BLaER1 treated with 17β-estradiol and CSF1 and Interleukin-3, amounts not matched to agents 10 nM and 100 nM (cell line): ENCODE results near the gene DPP6.

ENCODE experiments used
- H3K27ac ChIP-seq, 11 experiments: shearing (Covaris generic); formaldehyde crosslinking; 2 replicates each; pipeline ENCODE4 v1.8.1; 2022
- H3K27me3 ChIP-seq, 11 experiments: shearing (Covaris generic); formaldehyde crosslinking; 2 replicates each; pipeline ENCODE4 v1.8.1; 2022
- H3K36me3 ChIP-seq, 11 experiments: shearing (Covaris generic); formaldehyde crosslinking; 2 replicates each; pipeline ENCODE4 v1.8.1; 2022
- H3K4me1 ChIP-seq, 10 experiments: shearing (Covaris generic); formaldehyde crosslinking; 2 replicates each; pipeline ENCODE4 v1.8.1; 2022
- H3K4me2 ChIP-seq, 11 experiments: shearing (Covaris generic); formaldehyde crosslinking; 2 replicates each; pipeline ENCODE4 v1.8.1; 2022
- H3K4me3 ChIP-seq, 10 experiments: shearing (Covaris generic); formaldehyde crosslinking; 2 replicates each; pipeline ENCODE4 v1.8.1; 2022
- H3K9ac ChIP-seq, 11 experiments: shearing (Covaris generic); formaldehyde crosslinking; 2 replicates each; pipeline ENCODE4 v1.8.1; 2022
- H3K9me3 ChIP-seq, 11 experiments: shearing (Covaris generic); formaldehyde crosslinking; replicated peaks in 1 of 11; 2 replicates each; pipeline ENCODE4 v1.8.1; 2022
- H4K20me1 ChIP-seq, 11 experiments: shearing (Covaris generic); formaldehyde crosslinking; 2 replicates each; pipeline ENCODE4 v1.8.1; 2022
- Cebpa-rat ChIP-seq, 11 experiments: shearing (Covaris generic); IDR thresholded peaks; 2 replicates each; pipeline ENCODE4 v1.8.1; 2022

Gene DPP6

GRCh38 chr7:154896076-154896475 lies 843.9 kb downstream of the DPP6 start:
- no peaks in the 10 kb centered on the region for H3K9me3 ChIP-seq
- H3K9ac ChIP-seq = no peak overlapping the region
- H3K27me3 ChIP-seq = no peaks in the 10 kb centered on the region
- no peak for TF ChIP-seq Cebpa-rat (IDR thresholded peaks at IDR 0.05)
- no peaks in the 10 kb centered on the region for H3K36me3 ChIP-seq
- no peaks in the 10 kb centered on the region; a peak in 1 of 22 replicates for H4K20me1 ChIP-seq
- peak overlapping the region in 2 of 11 experiments; percentile 52; a peak in 1 of 22 replicates for H3K4me2 ChIP-seq
- no peak overlapping the region for H3K27ac ChIP-seq
- H3K4me3 ChIP-seq = no peak overlapping the region
- H3K4me1 ChIP-seq = peaks cover 0 to 15% (median 10%) of the 10 kb centered on the region in 10 experiments; a peak in 17 of 20 replicates

GRCh38 chr7:154898973-154899855 lies 847.0 kb downstream of the DPP6 start:
- no peak overlapping the region for H3K27ac ChIP-seq

DNA sequence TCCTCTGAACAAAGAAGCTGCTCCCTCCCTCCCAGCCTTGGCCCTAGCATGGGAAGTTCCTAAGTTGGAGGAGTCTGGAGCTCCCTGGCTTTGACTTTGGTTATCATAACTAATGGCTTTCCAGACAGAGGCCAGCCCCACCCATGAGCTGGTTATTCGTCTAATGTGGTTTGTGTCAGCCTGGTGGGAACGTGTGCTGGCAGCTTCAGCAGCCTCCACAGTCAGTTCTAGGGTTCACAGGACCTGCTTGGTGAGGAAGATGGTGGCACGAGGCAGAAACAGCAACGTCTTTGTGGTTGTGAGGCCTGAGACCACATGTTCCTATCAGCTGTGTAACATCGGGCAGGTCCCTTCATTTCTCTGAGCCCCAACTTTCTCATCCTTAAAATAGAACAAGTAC lies 847.7 kb downstream of the DPP6 start:
- peaks cover 0 to 15% (median 10%) of the 10 kb centered on the region in 10 experiments; a peak in 17 of 20 replicates for H3K4me1 ChIP-seq
- H3K9me3 ChIP-seq = no peaks in the 10 kb centered on the region
- no peak overlapping the region for H3K9ac ChIP-seq
- TF ChIP-seq Cebpa-rat (IDR thresholded peaks at IDR 0.05) = no peak
- H4K20me1 ChIP-seq = no peaks in the 10 kb centered on the region; a peak in 1 of 22 replicates
- no peaks in the 10 kb centered on the region for H3K36me3 ChIP-seq
- H3K4me3 ChIP-seq = no peak overlapping the region
- no peak overlapping the region for H3K27ac ChIP-seq
- no peak overlapping the region for H3K4me2 ChIP-seq
- no peaks in the 10 kb centered on the region for H3K27me3 ChIP-seq

More at GRCh38 chr7:154898973-154899855, 847.0 kb downstream of the DPP6 start:
- TF ChIP-seq Cebpa-rat (IDR thresholded peaks at IDR 0.05) = no peak
- Histone ChIP-seq H3K9me3 (no peaks in the 10 kb centered on the region), H4K20me1 (no peaks in the 10 kb centered on the region; a peak in 1 of 22 replicates), H3K4me3 (no peak overlapping the region), H3K9ac (no peak overlapping the region), H3K27me3 (no peaks in the 10 kb centered on the region), H3K36me3 (no peaks in the 10 kb centered on the region), H3K4me1 (peaks cover 0 to 15% (median 10%) of the 10 kb centered on the region in 10 experiments; a peak in 17 of 20 replicates), H3K4me2 (no peak overlapping the region)

DNA sequence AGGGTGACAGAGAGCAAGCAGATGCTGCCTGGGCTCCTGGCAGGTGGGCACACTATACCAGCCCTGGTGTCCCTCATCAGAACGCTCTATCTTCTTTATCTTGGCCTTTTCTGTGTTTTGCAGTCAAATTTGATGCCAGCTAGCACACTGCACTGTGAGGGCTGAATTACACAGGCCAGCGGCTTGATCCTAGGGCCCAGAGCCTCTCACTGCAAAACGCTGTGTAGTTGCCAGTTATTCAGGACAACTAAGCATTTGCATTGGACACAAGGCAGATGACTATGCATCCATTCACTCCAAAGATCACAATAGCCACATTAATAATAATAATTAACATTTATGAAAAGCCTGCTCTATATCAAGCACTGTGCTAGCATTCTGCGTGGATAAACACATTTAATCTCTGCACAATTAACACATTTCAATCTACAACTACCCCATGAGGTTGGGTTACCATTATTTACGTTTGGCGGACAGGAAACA lies 850.4 kb downstream of the DPP6 start:
- Histone ChIP-seq H3K36me3 (no peaks in the 10 kb centered on the region), H4K20me1 (no peaks in the 10 kb centered on the region; a peak in 1 of 22 replicates), H3K4me3 (no peak overlapping the region), H3K4me1 (no peaks in the 10 kb centered on the region), H3K27ac (no peak overlapping the region), H3K9me3 (peaks cover 0 to 12% (median 11%) of the 10 kb centered on the region in 11 experiments; a peak in 15 of 22 replicates), H3K27me3 (no peaks in the 10 kb centered on the region), H3K9ac (no peak overlapping the region), H3K4me2 (no peak overlapping the region)
- no peak for TF ChIP-seq Cebpa-rat (IDR thresholded peaks at IDR 0.05)

- Histone ChIP-seq H3K27ac (no peak overlapping the region), H3K36me3 (no peaks in the 10 kb centered on the region), H3K4me1 (no peaks in the 10 kb centered on the region), H3K27me3 (no peaks in the 10 kb centered on the region), H3K4me2 (no peak overlapping the region), H4K20me1 (no peaks in the 10 kb centered on the region; a peak in 1 of 22 replicates), H3K4me3 (no peak overlapping the region), H3K9ac (no peak overlapping the region), H3K9me3 (peaks cover 0 to 13% (median 11%) of the 10 kb centered on the region in 11 experiments; a peak in 15 of 22 replicates)
- no peak for TF ChIP-seq Cebpa-rat (IDR thresholded peaks at IDR 0.05)
These were observed 851.0 kb downstream of the DPP6 start for GRCh38 chr7:154903083-154903731.

- H3K4me1 ChIP-seq = no peaks in the 10 kb centered on the region
- no peak for TF ChIP-seq Cebpa-rat (IDR thresholded peaks at IDR 0.05)
- H3K27ac ChIP-seq = no peak overlapping the region
- H3K9ac ChIP-seq = no peak overlapping the region
- H3K9me3 ChIP-seq = peaks cover 0 to 13% (median 11%) of the 10 kb centered on the region in 11 experiments; a peak in 15 of 22 replicates
- no peak overlapping the region for H3K4me3 ChIP-seq
- H3K27me3 ChIP-seq = no peaks in the 10 kb centered on the region
- H4K20me1 ChIP-seq = no peaks in the 10 kb centered on the region
- H3K36me3 ChIP-seq = no peaks in the 10 kb centered on the region
- H3K4me2 ChIP-seq = no peak overlapping the region
These were observed 852.9 kb downstream of the DPP6 start for GRCh38 chr7:154905146-154905545.

GRCh38 chr7:154905615-154906014 lies 853.4 kb downstream of the DPP6 start:
- Histone ChIP-seq H3K36me3 (no peaks in the 10 kb centered on the region), H3K4me3 (no peak overlapping the region), H3K4me1 (no peaks in the 10 kb centered on the region), H3K4me2 (no peak overlapping the region), H3K27ac (no peak overlapping the region), H3K9ac (no peak overlapping the region), H3K9me3 (peaks cover 0 to 13% (median 11%) of the 10 kb centered on the region in 11 experiments; a peak in 15 of 22 replicates), H4K20me1 (no peaks in the 10 kb centered on the region), H3K27me3 (no peaks in the 10 kb centered on the region)
- TF ChIP-seq Cebpa-rat (IDR thresholded peaks at IDR 0.05) = no peak

- H4K20me1 ChIP-seq = no peaks in the 10 kb centered on the region
- TF ChIP-seq Cebpa-rat (IDR thresholded peaks at IDR 0.05) = no peak
- no peaks in the 10 kb centered on the region for H3K27me3 ChIP-seq
- no peaks in the 10 kb centered on the region for H3K4me1 ChIP-seq
- no peaks in the 10 kb centered on the region for H3K36me3 ChIP-seq
- no peak overlapping the region for H3K9ac ChIP-seq
- H3K4me2 ChIP-seq = no peak overlapping the region
- peaks cover 0 to 19% (median 12%) of the 10 kb centered on the region in 11 experiments; a peak in 15 of 22 replicates for H3K9me3 ChIP-seq
- no peak overlapping the region for H3K4me3 ChIP-seq
- H3K27ac ChIP-seq = no peak overlapping the region
These were observed 854.0 kb downstream of the DPP6 start for GRCh38 chr7:154906201-154906600.

GRCh38 chr7:154906736-154907355 lies 854.6 kb downstream of the DPP6 start:
- Histone ChIP-seq H3K27ac (no peak overlapping the region), H3K27me3 (no peaks in the 10 kb centered on the region)
- TF ChIP-seq Cebpa-rat (IDR thresholded peaks at IDR 0.05) = no peak

More at GRCh38 chr7:154906736-154907355, 854.6 kb downstream of the DPP6 start:
- Histone ChIP-seq H3K4me2 (no peak overlapping the region), H3K4me1 (no peaks in the 10 kb centered on the region), H3K9ac (no peak overlapping the region), H3K9me3 (peaks cover 0 to 22% (median 12%) of the 10 kb centered on the region in 11 experiments; a peak in 15 of 22 replicates), H3K36me3 (no peaks in the 10 kb centered on the region), H3K4me3 (no peak overlapping the region), H4K20me1 (no peaks in the 10 kb centered on the region)
